GM19240 (cell line): Measurements from ENCODE around the gene HDAC4.

Source experiments
- DNase-seq: peaks from one replicate; pipeline ENCODE4 v3.0.0; 2011; ENCODE audit warnings: low spot score; ENCODE audit not compliant: insufficient read length

Gene HDAC4

GRCh38 chr2:239001794-239002193, 399.0 kb downstream of the HDAC4 start:
- DNase-seq = no peak

GRCh38 chr2:239000500-239001073, 400.2 kb downstream of the HDAC4 start:
- DNase-seq = no peak

GRCh38 chr2:239000089-239000488, 400.7 kb downstream of the HDAC4 start:
- no peak for DNase-seq

GRCh38 chr2:238999291-238999741, 401.5 kb downstream of the HDAC4 start:
- DNase-seq = no peak

- DNase-seq = no peak
Observed at GRCh38 chr2:238998801-238999200, 402.0 kb downstream of the HDAC4 start.
